Trophoblast cell (in vitro differentiated cells and primary cell): ENCODE results near the gene ABLIM2.
A peak's percentile ranks its signal among the peaks of the same experiment; 100 is the strongest.

Experiments
- DNase-seq, 2 donors: peaks; one replicate each; pipeline ENCODE4 v3.0.0-alpha.2; 2016
- H2AFZ ChIP-seq: 2 replicates; pipeline ENCODE4 v1.6.1; 2013; ENCODE audit warnings: low read length, moderate library complexity, mild to moderate bottlenecking; ENCODE audit not compliant: insufficient read depth, poor library complexity
- H2AK5ac ChIP-seq: 2 replicates; pipeline ENCODE4 v1.6.1; 2013; ENCODE audit warnings: mild to moderate bottlenecking, low read length
- H2BK120ac ChIP-seq: 2 replicates; pipeline ENCODE4 v1.6.1; 2013; ENCODE audit warnings: low read length, mild to moderate bottlenecking, moderate library complexity; ENCODE audit not compliant: insufficient read depth, poor library complexity
- H2BK12ac ChIP-seq: 2 replicates; pipeline ENCODE4 v1.6.1; 2013; ENCODE audit warnings: mild to moderate bottlenecking, low read length, moderate library complexity
- H2BK5ac ChIP-seq: 2 replicates; pipeline ENCODE4 v1.6.1; 2013; ENCODE audit warnings: low read length, low read depth, moderate library complexity, mild to moderate bottlenecking; ENCODE audit not compliant: poor library complexity
- H3K14ac ChIP-seq: 2 replicates; pipeline ENCODE4 v1.6.1; 2013; ENCODE audit warnings: mild to moderate bottlenecking, low read length
- H3K18ac ChIP-seq: 2 replicates; pipeline ENCODE4 v1.6.1; 2013; ENCODE audit warnings: mild to moderate bottlenecking, low read length
- H3K23ac ChIP-seq: 2 replicates; pipeline ENCODE4 v1.6.1; 2013; ENCODE audit warnings: low read length
- H3K27ac ChIP-seq: 2 replicates; pipeline ENCODE4 v1.5.1; 2013; ENCODE audit warnings: low read depth, mild to moderate bottlenecking, inconsistent platforms, low read length, moderate library complexity
- H3K27me3 ChIP-seq: 2 replicates; pipeline ENCODE4 v1.6.1; 2013; ENCODE audit warnings: inconsistent platforms, mild to moderate bottlenecking, low read length, moderate library complexity; ENCODE audit not compliant: insufficient read depth
- H3K36me3 ChIP-seq, 2 experiments: 1 replicate in 1 of 2; 2 replicates in 1 of 2; pipeline ENCODE4 v1.6.1; 2013; ENCODE audit warnings: low read length in 2 of 2, mild to moderate bottlenecking in 2 of 2, moderate library complexity in 1 of 2; ENCODE audit not compliant: insufficient read depth in 2 of 2, control insufficient read depth in 1 of 2
- H3K4ac ChIP-seq: 2 replicates; pipeline ENCODE4 v1.6.1; 2013; ENCODE audit warnings: low read depth, mild to moderate bottlenecking, low read length, moderate library complexity
- H3K4me1 ChIP-seq, 2 experiments: 1 replicate in 1 of 2; 2 replicates in 1 of 2; pipeline ENCODE4 v1.6.1; 2013; ENCODE audit warnings: low read length in 2 of 2, mild to moderate bottlenecking in 2 of 2, moderate library complexity in 1 of 2; ENCODE audit not compliant: insufficient read depth in 2 of 2, control insufficient read depth in 1 of 2
- H3K4me2 ChIP-seq: 2 replicates; pipeline ENCODE4 v1.6.1; 2013; ENCODE audit warnings: inconsistent platforms, mild to moderate bottlenecking, low read length, moderate library complexity
- H3K4me3 ChIP-seq: 2 replicates; pipeline ENCODE4 v1.5.1; 2013; ENCODE audit warnings: mild to moderate bottlenecking, low read depth, low read length, inconsistent platforms
- H3K79me1 ChIP-seq: one replicate; pipeline ENCODE4 v1.6.1; 2013; ENCODE audit warnings: low read length
- H3K79me2 ChIP-seq: 2 replicates; pipeline ENCODE4 v1.6.1; 2013; ENCODE audit warnings: low read length, mild to moderate bottlenecking; ENCODE audit not compliant: control insufficient read depth, insufficient read depth, poor library complexity
- H3K9ac ChIP-seq: 2 replicates; pipeline ENCODE4 v1.6.1; 2013; ENCODE audit warnings: mild to moderate bottlenecking, low read length
- H3K9me3 ChIP-seq: 2 replicates; pipeline ENCODE4 v1.6.1; 2013; ENCODE audit warnings: low read depth, mild to moderate bottlenecking, control low read depth, inconsistent platforms, low read length; ENCODE audit not compliant: insufficient read depth
- H4K12ac ChIP-seq: 2 replicates; pipeline ENCODE4 v1.6.1; 2013; ENCODE audit warnings: low read depth, mild to moderate bottlenecking, low read length, moderate library complexity
- H4K8ac ChIP-seq: 2 replicates; pipeline ENCODE4 v1.6.1; 2013; ENCODE audit warnings: low read depth, mild to moderate bottlenecking, low read length, moderate library complexity
- H4K91ac ChIP-seq: one replicate; pipeline ENCODE4 v1.6.1; 2013; ENCODE audit warnings: low read depth, mild to moderate bottlenecking, low read length, moderate library complexity
- WGBS: extraction: QIAGEN DNeasy Blood & Tissue Kit; methylation state at CpG from one replicate; pipeline ENCODE4 v1.1.7; 2013; ENCODE audit warnings: missing lambda C conversion rate; ENCODE audit not compliant: insufficient read length, insufficient coverage; ENCODE audit errors: extremely low coverage; 5-methylcytosine and 5-hydroxymethylcytosine counted together

The ABLIM2 gene

GRCh38 chr4:8185295-8185694, 26.7 kb upstream of the ABLIM2 start:
- Histone ChIP-seq H3K27me3 (no peaks in the 10 kb centered on the region), H2BK120ac (no peak overlapping the region)
- no peak for DNase-seq

DNA sequence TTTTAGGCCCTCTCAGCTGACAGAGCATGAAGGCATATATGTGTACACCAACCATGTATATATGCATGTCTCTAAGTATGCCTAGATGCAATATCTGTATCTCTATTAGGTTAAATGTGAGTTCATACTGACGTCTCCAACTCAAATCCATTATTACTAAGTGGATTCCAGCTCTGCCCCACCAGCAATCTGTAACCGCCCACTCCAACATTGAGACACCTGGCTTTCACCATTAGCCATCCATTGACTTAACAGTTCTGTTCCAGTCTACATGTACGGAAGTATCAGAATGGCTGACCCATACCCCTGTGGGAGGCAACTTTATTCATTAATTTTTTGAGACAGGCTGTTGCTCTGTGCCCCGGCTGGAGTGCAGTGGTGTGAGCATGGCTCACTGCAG, 25.4 kb upstream of the ABLIM2 start:
- Histone ChIP-seq H3K79me2 (no peaks in the 10 kb centered on the region), H2BK12ac (no peak overlapping the region), H3K4me3 (no peak overlapping the region), H4K91ac (no peak overlapping the region), H3K36me3 (no peaks in the 10 kb centered on the region), H3K27me3 (no peaks in the 10 kb centered on the region), H3K27ac (no peak overlapping the region), H2BK120ac (no peak overlapping the region), H4K8ac (no peak overlapping the region), H3K9ac (no peak overlapping the region), H3K4me1 (peaks cover 8 to 12% of the 10 kb centered on the region in 2 experiments), H2AK5ac (no peak overlapping the region), H4K12ac (no peak overlapping the region), H2AFZ (no peak overlapping the region), H2BK5ac (no peak overlapping the region), H3K4ac (no peak overlapping the region), H3K4me2 (no peak overlapping the region), H3K14ac (no peak overlapping the region), H3K23ac (no peak overlapping the region), H3K9me3 (peaks cover 3% of the 10 kb centered on the region), H3K79me1 (no peaks in the 10 kb centered on the region), H3K18ac (no peak overlapping the region)
- DNase-seq, result no peak
- no CpG with 5 or more reads among the region's 4 CpGs for WGBS

More at GRCh38 chr4:8185295-8185694, 26.7 kb upstream of the ABLIM2 start:
- H3K4ac ChIP-seq, result no peak overlapping the region
- H3K79me2 ChIP-seq, result no peaks in the 10 kb centered on the region
- peaks cover 8 to 12% of the 10 kb centered on the region in 2 experiments for H3K4me1 ChIP-seq
- H4K8ac ChIP-seq, result no peak overlapping the region
- no peak overlapping the region for H4K91ac ChIP-seq
- no peaks in the 10 kb centered on the region for H3K36me3 ChIP-seq
- no peak overlapping the region for H2BK12ac ChIP-seq
- no peak overlapping the region for H2AK5ac ChIP-seq
- no peak overlapping the region for H3K4me2 ChIP-seq
- no peak overlapping the region for H3K9ac ChIP-seq
- no peak overlapping the region for H4K12ac ChIP-seq
- no peak overlapping the region for H2AFZ ChIP-seq
- H3K4me3 ChIP-seq, result no peak overlapping the region
- peaks cover 3% of the 10 kb centered on the region for H3K9me3 ChIP-seq
- H3K14ac ChIP-seq, result no peak overlapping the region
- WGBS, result no CpG with 5 or more reads among the region's 9 CpGs
- no peak overlapping the region for H3K27ac ChIP-seq
- H3K23ac ChIP-seq, result no peak overlapping the region
- H2BK5ac ChIP-seq, result no peak overlapping the region
- no peak overlapping the region for H3K18ac ChIP-seq
- H3K79me1 ChIP-seq, result no peaks in the 10 kb centered on the region

DNA sequence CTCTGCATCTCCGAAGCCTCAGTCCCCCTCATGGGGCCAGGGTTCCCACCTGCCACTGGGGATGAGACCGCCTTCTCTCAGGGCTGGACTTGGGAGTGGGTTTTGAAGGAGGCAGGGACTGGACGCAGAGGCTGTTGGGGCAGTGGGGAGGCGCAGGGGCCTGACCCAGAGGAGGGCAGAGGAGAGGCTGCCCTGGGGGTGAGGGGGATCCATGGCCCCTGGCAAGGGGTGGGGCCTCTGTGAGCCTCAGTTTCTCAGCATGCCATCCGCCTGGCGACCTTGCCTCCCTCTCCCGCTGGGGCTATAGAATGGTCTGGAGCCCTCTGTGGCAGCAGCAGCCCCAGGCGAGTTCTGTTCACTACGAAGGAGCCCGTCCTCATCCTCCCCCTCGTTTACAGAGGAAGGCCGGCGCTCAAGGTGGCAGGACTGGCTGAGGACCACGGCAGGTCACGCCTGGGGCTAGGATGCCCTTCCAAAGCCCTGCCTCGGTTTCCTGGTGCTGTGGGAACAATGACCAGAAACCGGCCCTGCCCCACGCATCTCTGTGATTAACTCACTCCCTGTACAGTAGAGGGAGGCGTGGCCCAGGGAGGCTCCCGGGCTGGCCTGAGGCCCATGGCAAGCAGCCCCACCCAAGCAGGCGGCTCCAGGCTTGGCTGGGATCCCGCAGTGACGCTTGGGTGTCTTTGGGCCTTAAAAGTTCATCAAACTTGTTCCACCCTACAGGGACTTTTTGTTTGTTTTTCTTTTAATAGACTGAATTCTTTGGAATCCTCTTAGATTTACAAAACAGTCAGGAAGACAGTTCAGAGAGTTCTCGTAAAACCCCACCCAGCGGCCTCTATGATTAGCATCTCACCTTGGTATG, 24.5 kb upstream of the ABLIM2 start:
- Histone ChIP-seq H4K12ac (no peak overlapping the region), H3K4me1 (peaks cover 8 to 12% of the 10 kb centered on the region in 2 experiments), H3K4me3 (no peak overlapping the region), H2AK5ac (no peak overlapping the region), H3K9me3 (peaks cover 3% of the 10 kb centered on the region), H3K79me2 (no peaks in the 10 kb centered on the region), H3K4ac (no peak overlapping the region), H3K79me1 (no peaks in the 10 kb centered on the region), H4K91ac (peak overlapping the region; percentile 3), H3K27me3 (no peaks in the 10 kb centered on the region), H3K14ac (no peak overlapping the region), H2BK12ac (no peak overlapping the region), H4K8ac (no peak overlapping the region), H2BK120ac (no peak overlapping the region), H3K18ac (no peak overlapping the region), H2BK5ac (no peak overlapping the region), H3K27ac (no peak overlapping the region), H3K23ac (no peak overlapping the region), H3K36me3 (no peaks in the 10 kb centered on the region), H3K9ac (no peak overlapping the region), H3K4me2 (no peak overlapping the region), H2AFZ (no peak overlapping the region)
- DNase-seq, result peak; percentile 86 to 87
- WGBS, result no CpG with 5 or more reads among the region's 25 CpGs

GRCh38 chr4:8182294-8182693, 23.7 kb upstream of the ABLIM2 start:
- H2BK5ac ChIP-seq, result no peak overlapping the region
- H2BK12ac ChIP-seq, result no peak overlapping the region
- no peak overlapping the region for H3K27ac ChIP-seq
- H3K79me1 ChIP-seq, result no peaks in the 10 kb centered on the region
- no peak overlapping the region for H4K8ac ChIP-seq
- no peak overlapping the region for H3K4ac ChIP-seq
- peak overlapping the region; percentile 3 for H4K91ac ChIP-seq
- H2AK5ac ChIP-seq, result no peak overlapping the region
- no peak for DNase-seq
- H3K36me3 ChIP-seq, result no peaks in the 10 kb centered on the region
- H3K9me3 ChIP-seq, result peaks cover 3% of the 10 kb centered on the region
- no peak overlapping the region for H3K4me2 ChIP-seq
- no peaks in the 10 kb centered on the region for H3K79me2 ChIP-seq
- H3K9ac ChIP-seq, result no peak overlapping the region
- no CpG with 5 or more reads among the region's 11 CpGs for WGBS
- no peak overlapping the region for H3K4me3 ChIP-seq
- no peak overlapping the region for H4K12ac ChIP-seq
- no peak overlapping the region for H3K18ac ChIP-seq
- no peaks in the 10 kb centered on the region for H3K27me3 ChIP-seq
- H2AFZ ChIP-seq, result no peak overlapping the region
- no peak overlapping the region for H2BK120ac ChIP-seq
- no peak overlapping the region for H3K23ac ChIP-seq
- H3K4me1 ChIP-seq, result peaks cover 8 to 12% of the 10 kb centered on the region in 2 experiments
- H3K14ac ChIP-seq, result no peak overlapping the region
